Bone marrow (tissue), 2 donors: ENCODE data around the gene ATF2.

Experiments
- DNase-seq, 2 donors: peaks; one replicate each; lab custom pipeline; 2025; lab: John Stamatoyannopoulos, UW

The ATF2 gene, protein sequence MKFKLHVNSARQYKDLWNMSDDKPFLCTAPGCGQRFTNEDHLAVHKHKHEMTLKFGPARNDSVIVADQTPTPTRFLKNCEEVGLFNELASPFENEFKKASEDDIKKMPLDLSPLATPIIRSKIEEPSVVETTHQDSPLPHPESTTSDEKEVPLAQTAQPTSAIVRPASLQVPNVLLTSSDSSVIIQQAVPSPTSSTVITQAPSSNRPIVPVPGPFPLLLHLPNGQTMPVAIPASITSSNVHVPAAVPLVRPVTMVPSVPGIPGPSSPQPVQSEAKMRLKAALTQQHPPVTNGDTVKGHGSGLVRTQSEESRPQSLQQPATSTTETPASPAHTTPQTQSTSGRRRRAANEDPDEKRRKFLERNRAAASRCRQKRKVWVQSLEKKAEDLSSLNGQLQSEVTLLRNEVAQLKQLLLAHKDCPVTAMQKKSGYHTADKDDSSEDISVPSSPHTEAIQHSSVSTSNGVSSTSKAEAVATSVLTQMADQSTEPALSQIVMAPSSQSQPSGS

DNA sequence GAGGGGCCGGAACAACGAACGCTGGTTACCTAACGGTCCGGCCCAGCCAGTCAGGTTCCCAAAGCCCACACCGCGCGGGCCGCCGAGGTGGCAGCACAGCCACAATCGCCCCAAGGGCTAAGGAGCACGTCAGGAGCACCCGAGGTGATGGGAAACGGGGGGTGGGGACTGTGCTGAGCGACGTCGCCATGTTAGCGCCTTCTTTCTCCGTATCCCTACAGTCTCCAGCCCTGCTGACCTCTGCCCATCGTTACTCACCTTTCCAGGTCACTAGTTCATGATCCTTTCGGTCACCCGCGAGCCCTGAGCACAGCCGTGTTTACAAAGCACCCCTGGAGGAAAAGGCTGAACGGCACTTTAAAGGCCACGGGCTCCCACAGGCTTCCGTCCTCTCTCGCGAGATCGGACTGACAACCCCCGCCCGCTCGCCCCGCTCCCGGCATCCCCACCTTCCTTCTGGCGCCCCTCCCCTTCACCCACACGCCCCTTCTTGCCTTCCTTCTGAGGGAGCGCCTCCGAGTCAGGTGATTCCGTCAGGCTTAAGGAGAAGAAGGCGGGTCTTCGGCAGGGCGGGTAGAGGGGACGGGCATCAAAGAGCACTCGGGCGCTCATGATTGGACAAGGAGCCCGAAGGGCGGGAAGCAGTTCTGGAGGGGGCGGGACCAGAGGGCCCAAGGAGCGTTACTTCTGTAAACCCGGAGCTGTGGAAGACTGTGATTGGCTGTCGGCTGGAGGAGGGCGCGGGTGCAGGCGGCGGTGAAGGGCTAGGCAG, at the start of gene ATF2:
Gene ATF2, minus strand, starts transcription at position 412 of the 772 bp plus-strand sequence. CDS start 31,760 bp downstream, outside the sequence.
- peak; percentile 97 to 99 for DNase-seq

DNA sequence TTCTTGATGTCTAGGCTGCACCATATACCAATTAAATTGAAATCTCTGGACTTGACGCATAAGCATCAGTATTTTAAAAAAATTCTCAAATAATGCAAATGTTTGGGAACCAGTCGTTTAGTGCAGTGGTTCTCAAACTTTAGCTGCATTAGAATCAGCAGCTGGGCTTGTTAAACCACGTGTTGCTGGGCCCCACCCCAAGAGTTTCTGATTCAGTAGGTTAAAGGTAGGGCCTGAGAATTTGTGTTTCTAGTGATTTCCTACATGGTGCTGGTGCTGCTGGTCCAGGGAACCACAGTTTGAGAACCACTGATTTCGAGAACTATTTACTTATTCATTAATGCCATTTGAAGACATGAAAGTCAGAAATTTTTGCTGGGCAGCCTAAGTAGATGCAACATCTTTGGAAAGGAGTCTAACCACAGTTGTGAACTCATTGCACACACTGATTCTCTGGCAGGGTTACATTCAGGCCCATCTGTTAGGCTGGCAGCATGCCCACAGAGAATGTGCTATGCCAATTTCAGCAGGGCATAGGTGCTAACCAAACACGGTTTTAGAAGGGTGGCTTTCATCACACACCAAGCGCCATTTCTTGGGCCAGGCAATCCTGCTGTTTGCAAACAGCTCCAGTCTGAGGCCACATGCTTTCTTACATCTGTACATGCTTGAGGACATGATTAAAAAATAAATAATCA, 39.9 kb upstream of the ATF2 start:
- DNase-seq, result no peak

DNA sequence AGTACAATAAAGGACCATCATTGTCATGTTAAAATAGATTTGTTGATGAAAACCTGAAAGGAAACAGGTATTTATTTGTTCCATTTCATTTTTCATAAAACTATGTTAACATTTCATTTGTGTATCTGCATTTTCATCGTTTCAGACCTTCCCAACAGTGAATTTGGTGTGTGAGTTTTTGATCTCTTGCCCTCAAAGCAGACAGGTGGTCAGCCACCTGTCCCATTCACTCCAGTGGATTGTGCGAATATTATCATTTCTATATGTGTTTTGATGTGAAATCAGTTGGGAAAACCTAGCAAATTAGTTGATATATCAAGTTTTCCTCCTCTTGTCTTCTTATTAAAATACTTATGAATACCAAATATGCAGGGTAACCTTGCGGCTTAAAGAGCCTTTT, 38.9 kb upstream of the ATF2 start:
- DNase-seq, result no peak

DNA sequence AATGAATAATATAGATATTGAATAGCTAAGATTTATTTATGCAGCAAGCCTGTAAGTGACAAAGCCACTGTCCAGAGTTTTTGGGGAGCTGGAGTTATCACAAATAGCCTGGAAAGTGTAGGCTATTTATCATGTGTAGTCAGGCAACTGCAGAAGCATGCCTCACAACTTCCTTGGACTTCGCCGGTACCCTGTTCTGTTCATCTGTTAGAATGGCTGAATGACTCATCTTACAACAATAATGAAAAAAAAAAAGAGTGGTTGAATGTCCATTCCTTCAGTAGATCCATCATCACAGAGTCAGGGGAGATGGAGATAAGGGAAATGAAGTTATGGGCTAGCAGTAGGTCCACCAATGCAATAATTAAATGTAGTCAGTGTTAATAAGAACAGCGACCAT, 37.5 kb upstream of the ATF2 start:
- no peak for DNase-seq

DNA sequence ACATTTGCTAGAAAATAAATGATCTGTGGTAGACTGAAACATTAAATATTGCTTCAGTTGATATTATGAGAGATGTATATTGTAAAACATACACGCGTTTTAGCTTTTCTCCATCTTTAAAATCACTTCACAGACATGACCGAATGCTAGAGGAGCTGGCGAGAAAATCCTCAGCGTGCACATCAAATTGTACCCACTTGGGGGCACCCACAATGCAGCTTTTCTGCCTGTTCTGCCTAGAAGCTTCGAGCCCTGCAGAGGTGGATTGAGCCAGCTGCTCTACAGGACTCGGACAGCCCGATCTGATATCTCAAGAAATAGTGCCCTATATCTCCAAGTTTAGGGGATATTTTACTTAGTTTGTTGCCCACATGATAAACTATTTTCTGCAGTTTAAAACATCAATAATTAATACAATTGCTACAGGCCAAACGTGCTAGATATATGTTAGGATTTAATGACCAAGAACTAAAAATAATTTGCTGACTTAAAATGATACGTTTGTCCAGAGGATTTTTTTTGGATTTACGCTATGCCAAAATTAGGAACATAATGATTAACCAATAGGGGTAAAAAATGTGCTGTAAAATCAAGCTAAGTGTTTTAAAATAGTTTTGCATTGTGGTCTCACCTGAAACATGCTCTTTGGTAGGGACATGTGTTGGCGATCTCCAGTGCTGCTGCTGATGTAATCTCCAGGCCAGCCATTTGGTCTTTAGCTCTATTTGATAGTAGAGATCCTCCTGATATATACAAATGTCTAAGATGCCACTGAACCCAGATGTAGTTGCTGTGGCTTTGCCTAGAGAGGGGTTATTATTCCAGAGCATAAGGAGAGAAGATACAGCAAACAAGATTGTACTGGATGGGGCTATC, 35.9 kb upstream of the ATF2 start:
- DNase-seq, result no peak

DNA sequence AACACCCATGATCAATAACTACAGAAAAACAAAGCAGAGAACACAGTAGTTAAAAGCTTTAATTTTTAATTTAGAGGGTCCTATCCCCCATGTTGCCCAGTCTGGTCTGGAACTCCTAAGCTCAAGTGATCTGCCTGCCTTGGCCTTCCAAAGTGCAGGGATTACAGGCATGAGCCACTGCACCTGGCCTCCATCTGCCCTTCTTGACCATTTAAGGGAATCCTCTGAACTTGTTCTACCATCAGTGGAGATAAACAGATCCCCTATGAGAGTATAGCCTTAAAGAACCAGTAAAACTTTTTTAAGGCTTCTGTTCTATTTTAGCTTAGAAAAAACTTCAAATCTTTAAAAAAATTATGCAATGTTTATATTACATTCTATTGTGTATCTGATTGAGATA, 27.0 kb upstream of the ATF2 start:
- no peak for DNase-seq

DNA sequence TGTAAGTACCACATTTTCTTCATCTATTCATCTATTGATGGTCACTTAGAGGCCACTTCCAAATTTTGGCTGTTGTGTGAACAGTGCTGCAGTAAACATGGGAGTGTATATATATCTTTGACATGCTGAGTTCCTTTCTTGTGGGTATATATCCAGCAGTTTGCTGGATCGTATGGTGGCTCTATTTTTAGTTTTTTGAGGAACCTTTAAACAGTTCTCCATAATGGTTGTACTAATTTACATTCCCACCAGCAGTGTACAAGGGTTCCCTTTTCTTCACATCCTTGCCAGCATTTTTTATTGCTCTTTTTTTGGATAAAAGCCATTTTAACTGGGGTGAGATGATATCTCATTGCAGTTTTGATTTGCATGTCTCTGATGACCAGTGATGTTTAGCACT, 20.8 kb upstream of the ATF2 start:
- DNase-seq, result no peak

DNA sequence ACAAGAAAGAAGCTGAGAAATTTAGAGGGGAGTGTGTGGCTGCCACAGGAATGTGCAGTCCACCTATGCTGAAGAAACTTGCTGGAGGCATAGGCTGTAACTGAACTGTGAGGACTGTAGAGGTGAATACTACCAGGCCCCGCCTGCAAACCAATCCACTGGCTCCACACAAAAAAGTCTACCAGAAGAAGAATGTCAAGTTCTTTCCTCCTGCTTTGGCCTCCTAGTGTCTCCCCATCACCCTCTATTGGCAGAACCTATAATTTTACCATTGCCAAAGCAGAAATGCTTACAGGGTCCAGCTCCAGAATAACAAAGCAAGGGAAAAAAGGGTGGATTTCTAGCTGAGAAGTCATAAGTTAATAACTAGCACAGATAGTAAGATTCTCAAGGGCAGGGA, 19.4 kb upstream of the ATF2 start:
- peak in 1 of 2 donors; percentile 17 for DNase-seq

DNA sequence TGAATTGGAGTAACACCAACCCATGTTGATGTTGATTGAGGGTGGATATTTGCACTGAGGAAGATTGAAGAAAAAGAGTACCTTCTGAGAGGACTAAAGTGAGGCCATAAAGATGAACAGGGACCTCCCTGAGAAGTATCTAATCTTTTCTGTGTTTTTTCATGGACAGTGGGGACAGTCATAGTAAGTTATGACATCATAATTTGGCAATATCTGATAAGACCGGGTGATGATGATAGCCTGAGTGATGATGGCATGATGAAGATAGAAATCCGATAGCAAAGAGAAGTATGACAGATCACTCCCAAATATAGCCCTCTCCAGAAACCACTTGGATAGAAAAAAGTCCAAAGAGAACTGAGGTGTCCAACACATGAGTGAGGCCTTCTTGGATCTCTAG, 15.7 kb upstream of the ATF2 start:
- DNase-seq, result no peak

DNA sequence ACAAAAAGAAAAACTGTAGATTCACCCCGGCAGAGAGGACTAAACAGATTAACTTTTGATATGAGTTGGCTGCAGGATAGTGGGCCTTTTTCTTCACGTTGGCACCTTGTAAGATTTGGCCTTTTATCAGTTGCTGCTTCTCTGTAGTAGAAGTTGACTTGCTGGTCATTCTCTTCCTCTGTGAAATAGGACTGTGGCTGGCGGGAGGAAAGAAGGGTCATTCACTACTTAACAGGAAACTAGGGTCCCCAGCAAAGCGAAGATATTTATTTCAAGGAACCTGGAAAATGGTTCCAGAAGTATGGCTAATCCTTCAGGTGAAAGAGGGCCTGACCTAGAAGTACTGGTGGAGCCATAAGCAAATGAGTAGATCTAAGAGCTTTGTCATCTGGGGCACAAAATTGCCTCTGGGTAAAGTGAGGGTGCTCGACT, 13.9 kb upstream of the ATF2 start:
- no peak for DNase-seq

DNA sequence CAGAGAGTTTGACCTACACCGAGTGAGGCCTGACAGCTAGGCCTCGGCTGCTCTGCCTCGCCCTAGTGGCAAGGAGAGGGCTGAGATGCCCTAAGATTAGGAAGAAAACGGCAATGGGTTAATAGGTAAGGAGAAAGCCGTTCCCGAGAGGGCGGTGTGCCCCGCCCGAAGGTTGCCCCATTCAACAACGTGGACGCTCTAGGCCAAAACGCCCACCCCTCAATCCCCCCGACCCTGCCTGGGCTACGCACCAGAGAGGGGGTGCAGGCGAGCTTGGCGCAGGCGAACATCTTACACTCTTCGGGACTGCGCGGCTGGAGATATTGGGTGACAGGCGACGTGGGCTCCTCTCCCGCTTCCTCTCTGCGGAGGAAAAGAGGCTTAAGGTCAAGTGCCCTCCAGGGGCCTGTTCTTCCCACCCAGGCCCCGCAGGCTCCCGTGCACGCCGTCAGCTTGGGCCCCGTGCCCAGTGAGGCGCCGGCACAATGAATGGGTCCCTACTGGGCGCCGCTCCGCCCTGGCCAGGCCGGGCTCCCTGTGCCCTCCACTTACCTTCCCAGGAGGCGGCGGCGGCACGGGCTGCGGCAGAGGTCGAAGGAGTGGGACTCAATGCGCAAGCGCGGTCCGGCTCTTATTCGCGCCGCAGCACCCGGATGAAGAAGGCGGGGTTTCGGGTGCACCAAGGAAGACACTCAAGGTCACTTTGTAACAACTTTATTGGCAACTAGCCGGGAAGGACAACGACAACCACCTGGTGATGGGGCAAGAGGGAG, 13.3 kb upstream of the ATF2 start, which contains the start of gene ATP5MC3:
Gene ATP5MC3, minus strand, starts transcription at position 607 of the 773 bp plus-strand sequence. Its CDS starts 317 bp downstream, at position 290.
- peak; percentile 65 to 70 for DNase-seq

DNA sequence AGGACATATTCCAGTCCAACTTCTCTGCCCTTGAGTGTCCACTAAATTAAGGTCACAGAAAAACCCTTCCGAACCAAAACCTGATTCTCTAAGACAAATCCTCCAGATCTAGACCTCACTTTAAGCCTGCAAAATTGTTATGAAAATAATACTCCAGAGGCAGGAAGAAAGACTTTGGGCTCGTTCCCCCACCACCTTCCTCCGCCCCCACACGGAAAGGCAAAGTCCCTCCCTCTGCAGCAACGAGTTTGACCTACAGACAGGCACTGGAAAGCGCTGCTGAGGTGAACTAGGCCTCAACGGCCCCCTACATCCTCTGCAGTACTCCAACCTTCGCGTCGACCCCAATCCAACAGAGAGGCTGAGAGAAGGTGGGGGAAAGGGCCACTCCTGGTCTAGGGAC, 12.7 kb upstream of the ATF2 start:
- no peak for DNase-seq

DNA sequence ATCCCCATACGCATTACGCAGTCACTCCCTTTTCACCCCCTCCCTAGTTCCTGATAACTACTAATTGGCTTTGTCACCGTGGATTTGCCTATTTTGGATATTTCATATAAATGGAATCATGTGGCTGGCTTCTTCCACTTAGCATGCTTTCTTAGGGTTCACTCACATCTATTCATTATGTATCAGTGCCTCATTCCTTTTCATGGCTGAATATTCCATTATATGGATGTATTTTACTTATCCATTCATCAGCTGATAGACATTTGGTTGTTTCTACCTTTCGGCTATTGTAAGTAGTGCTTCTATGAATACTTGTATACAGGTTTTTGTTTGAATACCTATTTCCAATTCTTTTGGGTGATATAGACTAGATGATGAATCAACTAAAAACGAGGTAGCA, 8.6 kb upstream of the ATF2 start:
- no peak for DNase-seq

DNA sequence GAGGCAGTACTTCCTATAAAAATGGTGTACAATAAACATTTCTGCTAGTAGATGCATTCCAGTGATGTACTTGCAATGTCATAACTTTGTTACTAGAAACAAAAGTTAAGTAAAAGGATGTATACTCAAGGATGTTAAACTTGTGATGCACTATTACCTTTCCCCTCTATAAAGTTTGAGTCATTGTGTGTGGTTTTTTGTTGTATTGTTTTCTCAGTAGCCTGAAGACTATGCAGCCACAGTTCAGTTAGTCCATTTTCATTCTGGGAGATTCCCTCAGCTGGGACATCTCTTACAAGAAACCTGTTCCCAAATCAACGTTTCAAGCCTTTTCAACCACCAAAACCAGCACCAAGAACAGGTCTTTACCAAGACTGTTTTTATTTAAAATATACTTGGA, 7.9 kb upstream of the ATF2 start:
- DNase-seq, result no peak

DNA sequence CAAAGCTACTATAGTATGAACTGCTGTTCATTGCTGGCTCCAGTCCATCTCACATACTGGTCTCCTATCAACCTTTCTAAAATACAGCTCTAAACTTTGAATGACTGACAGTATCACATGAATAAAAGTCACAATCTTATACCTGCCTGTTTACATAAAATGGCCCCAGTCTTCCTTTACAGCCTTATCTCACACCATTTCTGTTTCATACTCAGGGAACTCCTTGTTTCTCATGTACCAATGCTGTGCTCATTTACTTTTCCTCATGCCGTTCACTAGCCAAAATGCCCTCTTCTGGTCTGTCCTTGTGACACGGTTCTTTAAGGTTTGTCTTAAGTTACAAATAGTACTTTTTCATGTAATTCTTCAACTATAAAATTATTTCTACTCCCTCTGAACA, 7.3 kb upstream of the ATF2 start:
- no peak for DNase-seq

DNA sequence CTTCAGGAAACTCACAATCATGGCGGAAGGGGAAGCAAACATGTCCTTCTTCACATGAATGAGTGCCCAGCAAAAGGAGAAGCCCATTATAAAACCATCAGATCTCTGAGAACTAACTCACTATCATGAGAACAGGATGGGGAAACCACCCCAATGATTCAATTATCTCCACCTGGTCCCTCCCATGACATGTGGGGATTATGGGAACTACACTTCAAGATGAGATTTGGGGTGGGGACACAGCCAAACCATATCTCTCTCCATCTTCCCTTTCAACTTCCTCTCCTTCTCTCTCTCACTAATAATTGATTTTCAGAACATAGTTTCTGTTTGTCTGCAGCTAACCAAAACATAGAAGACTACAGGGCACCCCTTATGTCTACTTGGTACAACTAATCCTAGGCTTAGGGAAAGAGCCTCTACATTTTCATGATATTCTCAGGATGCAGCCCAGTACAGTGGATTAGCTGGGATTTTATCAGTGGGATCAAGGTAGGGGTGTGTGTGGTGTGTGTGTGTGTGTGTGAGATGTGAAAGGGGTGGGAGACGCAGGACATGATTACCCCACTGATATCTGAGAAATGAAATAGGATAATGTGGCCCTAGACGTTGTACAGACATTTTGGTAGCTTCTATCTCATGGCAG, 2.8 kb upstream of the ATF2 start:
- DNase-seq, result no peak

DNA sequence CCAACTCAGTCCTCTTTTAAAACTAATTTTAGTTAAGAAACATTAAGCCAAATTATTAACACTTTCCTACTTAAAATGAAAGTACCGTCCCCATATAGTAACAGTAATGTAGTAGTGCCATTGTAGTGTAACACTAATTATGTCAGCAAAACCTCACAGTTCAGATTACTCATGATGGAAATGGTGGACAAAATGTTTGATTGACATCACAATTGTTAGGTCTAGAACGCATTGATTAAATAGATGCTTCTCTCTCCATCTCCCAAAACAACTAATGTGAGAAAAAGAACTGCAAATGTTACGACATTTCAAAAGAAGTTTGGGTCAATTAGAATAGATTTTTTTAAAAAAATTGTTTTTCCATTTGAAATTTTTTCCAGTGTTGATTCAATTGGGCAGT, 1.2 kb upstream of the ATF2 start:
- DNase-seq, result no peak

DNA sequence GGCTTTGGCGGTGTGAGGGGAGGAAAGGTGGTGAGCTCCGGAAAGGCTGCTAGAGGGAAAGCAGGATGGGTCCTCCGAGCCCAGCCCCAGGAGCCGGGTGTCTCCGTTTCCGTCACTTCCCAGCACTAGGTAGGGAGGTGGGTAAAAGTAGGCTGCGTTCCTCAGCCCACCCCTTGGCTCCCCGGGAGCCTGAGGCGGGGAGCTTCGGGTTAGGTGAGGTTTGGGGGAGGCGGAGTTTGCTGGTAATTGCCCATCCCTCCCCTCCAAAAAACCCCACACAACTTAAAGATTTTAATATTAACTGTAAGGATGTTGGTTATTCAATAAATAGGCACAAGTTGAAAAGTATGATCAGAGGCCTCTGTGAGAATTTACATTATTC, 552 bp upstream of the ATF2 start:
- DNase-seq, result no peak

DNA sequence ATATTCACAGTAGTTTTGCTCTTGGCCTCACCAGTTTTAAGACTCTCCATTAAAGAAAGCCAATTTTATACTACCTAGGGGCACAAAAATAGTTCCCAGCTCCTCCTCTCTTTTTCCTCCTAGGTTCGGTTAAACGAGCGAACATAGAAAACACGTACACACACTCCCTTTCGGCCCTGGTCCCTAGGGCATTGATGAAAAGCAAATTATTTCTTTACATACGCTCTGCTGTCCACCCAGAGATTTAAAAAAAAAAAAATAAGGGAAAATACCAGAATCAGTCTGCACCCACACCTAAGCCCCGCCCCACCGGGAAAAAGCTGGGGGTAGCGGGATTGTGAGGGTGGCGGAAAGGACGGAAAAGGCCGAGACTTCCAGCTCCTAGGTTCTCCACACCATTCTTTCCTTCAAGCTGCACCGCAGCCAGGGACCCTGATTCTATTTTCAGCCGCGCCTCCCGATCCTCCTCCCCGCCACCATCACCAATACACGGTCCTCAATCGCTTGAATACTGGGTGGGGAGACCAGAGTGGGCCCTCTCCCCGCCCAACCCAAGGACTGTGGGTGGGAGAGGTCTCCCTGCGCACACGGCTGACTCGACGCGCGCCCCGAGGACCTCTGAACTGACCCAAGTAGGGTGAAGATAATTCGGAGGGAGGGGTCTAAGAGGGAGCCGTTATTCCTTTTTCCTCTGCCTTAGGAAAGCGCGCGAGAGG, 769 bp downstream of the ATF2 start:
- DNase-seq, result peak in 1 of 2 donors; percentile 38
